ENCODE measurements around the gene ZNF880.
"Not testable (repeated sequence)": the region's sequence is repeated elsewhere in the genome, so short reads cannot be mapped to it uniquely, and the experiment has no call there.

The ZNF880 gene

DNA sequence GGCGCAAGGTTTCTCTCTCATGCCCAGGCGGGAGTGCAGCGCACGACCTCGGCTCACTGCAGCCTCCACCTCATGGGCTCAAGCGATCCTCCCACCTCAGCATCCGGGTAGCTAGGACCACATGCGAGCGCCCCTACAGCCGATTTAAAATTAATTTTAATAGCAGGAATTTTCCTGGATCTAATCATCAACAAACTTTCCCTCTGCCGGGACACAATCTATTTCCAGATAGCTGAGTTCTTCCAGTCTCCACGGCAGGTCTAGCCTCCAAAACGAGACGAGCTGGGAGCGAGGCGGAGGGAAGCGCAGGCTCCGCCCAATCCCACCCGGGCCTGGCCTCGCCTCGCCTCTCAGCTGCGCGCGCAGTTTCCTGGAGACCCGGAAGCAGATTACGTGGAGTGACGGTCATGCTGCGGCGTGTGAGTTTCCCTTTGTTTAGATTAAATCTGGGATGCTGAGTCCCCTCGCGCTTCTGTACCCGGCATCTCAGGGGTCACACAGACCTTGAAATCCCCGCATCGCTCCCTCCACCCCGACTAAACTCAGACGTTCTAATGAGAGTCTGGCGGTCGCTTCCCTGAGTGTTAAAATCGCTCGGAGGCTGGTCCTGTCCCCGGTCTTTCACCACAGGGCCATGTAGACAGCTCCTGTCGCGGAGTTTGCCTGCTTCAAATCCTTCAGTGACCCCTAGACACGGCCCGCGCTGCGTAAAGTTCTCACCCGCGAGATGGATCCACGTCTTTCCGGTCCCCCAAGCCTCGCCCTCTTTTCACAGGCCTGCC, at the start of gene ZNF880:
TSS of gene ZNF880 (plus strand) at position 365 of the 782 bp plus-strand sequence. CDS start at position 408, 43 bp downstream.
- peak; percentile 84 for DNase-seq

DNA sequence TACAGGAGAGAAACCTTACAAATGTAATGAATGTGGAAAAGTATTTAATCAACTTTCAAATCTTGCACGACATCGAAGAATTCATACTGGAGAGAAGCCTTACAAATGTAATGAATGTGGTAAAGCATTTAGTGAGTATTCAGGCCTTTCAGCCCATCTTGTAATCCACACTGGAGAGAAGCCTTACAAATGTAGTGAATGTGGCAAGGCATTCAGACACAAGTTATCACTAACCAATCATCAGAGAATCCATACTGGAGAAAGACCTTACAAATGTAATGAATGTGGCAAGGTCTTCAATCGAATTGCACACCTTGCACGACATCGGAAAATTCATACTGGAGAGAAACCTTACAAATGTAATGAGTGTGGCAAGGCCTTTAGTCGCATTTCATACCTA, 47.3 kb upstream of the ZNF880 start:
- DNase-seq, result no peak

DNA sequence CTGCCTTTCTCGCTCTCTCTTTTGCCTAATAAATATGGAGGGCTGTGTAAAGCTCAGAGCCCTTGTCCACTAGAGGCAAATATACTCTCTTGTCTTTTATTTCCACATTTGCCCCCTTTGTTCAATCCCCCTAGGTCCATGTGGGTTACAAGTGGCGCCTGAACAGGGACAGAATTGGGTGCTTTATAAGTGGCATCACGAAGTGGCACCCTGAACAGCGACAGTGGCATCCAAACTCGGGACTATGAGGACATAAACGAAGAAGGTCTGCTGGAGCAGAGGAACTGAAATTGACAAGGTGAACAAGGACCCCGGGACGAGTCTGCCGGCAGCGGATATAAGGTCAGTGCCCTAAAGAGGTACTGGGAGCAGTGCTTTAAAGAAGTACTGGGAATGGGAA, 38.0 kb upstream of the ZNF880 start:
- no peak for DNase-seq

DNA sequence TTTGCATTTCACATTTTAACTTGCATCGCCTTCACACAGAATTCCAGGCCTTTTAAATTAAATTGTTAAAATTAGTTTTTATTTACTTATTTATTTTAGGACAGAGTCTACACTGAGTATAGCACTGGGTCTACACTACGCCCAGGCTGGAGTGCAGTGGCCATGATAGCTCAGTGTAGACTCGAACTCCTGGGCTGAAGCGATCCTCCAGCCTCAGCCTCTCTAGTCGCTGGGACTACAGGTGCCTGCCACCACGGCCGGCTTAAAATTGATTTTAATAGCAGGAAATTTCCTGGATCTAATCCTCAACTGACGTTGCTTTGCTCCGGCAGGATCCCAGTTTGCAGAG, 34.0 kb upstream of the ZNF880 start:
- no peak for DNase-seq

DNA sequence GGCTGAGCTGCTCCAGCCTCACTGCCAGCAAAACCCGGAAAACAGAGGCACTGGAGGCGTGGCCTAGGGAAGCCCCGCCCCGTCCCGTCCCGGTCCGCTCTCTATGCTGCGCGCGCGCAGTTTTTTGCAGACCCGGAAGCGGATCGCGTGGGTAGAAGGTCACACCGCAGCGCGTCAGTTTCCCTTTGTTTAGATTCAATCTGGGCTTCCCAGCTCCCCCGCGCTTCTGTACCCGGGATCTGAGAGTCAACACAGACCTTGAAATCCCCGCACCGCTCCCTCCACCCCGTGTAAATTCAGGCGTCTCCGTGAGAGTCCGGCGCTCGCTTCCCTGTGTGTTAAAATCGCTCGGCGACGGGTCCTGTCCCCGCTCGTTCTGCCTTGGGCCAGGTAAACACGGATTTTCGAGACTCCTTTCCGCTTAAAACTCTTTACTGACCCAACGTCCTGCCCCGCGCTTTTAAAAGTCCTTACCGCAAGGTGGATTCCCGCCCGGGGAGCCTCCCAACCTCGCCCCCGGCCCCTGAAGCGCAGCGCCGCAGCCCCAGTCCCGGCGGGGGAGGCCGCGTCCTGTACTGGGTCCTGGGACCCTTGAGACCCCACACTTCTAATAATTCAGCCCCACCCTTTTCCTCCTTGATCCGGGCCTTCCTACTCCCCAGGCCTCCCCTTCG, 33.5 kb upstream of the ZNF880 start, which contains the start of gene ZNF610:
TSS of gene ZNF610 (plus strand) at position 127 of the 674 bp plus-strand sequence. CDS start 12,930 bp downstream, outside the sequence.
- DNase-seq, result peak; percentile 76

DNA sequence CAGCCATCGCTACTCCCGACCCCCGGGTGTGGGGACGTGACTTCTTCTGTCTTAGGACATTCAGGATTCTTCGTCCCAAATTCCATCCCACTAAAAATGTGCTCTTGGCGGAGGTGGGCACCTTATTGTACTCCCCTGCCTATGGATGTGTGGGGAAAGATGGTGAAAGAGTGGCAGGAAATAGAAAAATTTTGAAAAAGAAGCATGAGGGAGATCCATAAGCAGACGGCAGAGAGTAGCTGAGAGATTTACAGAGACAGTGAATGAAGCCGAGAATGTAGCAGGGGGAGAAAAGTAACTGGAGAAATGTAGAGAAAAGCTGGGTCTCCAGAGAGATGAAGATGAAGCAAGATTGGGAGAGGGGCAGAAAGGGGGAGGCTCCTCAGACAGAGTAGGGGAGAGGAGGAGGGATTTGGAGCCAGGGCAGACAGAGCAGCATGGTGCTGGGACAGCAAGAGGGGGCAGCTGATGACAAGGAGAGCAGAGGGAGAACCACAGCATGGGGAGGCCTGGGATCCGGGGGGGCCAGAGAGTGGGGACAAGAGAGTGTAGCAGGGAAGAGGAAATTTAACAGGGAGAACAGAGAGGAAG, 32.8 kb upstream of the ZNF880 start:
- DNase-seq, result no peak

DNA sequence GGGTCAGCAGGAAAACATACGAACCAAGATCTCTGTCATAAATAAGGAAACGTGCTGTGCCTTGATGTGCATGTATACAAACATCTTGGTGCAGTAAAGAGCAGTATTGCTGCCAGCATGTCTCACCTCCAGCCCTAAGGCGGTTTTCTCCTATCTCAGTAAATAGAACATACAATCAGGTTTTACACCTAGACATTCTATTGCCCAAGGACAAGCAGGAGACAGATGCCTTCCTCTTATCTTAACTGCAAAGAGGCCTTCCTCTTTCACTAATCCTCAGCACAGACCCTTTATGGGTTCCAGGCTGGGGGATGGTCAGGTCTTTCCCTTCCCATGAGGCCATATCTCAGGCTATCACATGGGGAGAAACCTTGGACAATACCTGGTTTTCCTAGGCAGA, 30.7 kb upstream of the ZNF880 start:
- DNase-seq, result not testable (repeated sequence)

DNA sequence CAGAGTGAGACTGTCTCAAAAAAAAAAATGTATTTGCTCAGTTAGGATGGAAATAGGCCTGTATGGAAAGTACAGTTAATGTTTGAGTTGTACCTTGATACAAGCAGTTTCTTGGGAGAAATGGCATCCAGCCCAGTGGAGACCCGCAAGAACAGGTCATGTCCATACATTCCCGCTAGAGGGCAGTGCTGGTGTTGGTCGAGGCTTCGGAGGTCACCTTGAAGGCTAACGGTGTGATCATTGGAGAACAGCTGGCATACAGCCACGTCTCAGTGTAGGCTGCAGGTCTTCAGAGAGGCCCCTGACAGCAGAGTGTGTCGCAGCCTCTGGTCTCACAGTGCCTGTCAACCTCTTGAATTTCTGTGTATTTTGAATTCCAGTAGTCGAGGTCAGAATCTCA, 26.2 kb upstream of the ZNF880 start:
- peak; percentile 27 for DNase-seq

DNA sequence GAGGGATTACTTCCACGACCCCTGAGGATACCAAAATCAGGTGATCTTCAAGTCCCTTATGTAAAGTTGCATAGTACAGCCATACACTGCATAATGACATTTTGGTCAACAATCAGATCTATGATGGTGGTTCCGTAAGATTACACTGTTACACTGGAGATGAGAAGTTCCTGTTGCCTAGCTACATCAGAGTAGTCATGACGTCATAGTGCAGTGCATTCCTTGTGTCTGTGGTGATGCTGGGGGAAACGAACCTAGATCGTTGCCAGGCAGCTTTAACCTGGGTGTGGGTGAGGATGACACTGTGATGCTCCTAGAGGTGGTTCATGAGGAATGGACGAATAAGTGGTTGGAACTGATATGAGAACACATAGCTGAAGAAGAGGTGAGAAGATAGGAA, 24.6 kb upstream of the ZNF880 start:
- DNase-seq, result no peak

DNA sequence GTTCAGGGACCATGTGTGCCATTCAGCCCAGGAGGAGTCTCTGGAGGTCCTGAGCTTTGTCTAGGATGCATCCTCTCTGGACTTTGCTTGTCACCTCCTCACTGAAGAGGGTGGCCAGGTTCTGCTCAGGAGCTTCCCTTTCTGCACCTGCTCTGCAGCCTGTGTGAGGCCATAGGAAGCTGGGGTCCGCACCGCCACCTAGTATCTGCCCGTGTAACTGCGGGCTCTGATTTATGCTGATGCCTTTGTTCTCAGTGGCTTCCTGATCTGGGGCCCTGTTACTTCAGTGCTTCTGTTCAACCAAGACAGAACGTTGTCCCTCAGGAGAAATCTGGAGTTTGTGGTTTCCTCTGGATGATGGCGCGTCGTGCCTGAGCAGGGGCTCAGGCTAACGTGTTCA, 18.2 kb upstream of the ZNF880 start:
- DNase-seq, result no peak

DNA sequence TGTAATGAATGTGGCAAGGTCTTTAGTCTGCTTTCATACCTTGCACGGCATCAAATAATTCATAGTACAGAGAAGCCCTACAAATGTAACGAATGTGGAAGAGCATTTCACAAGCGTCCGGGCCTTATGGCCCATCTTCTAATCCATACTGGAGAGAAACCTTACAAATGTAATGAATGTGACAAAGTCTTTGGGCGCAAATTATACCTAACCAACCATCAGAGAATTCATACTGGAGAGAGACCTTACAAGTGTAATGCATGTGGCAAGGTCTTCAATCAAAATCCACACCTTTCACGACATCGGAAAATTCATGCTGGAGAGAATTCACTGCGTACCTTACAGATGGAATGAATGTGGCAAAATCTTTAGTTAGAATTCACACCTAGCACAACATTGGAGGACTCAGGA, 3.3 kb upstream of the ZNF880 start:
- DNase-seq, result no peak

DNA sequence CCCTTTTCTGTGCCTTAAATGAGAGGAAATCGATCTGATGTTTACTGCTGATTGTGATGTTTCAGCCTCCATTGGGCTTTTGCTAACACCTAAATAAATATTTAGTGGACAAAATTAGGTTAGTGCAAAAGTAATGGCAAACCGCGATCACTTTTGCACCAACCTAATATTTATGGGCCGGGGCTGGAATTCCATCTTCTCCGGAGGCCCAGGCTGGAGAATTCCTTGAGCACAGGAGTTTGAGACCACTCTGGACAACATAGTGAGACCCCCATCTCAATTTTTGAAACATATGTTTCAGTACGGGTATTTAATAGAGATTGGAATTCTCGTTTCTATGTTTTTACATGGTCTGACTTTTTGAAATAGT, 603 bp downstream of the ZNF880 start:
- DNase-seq, result no peak

DNA sequence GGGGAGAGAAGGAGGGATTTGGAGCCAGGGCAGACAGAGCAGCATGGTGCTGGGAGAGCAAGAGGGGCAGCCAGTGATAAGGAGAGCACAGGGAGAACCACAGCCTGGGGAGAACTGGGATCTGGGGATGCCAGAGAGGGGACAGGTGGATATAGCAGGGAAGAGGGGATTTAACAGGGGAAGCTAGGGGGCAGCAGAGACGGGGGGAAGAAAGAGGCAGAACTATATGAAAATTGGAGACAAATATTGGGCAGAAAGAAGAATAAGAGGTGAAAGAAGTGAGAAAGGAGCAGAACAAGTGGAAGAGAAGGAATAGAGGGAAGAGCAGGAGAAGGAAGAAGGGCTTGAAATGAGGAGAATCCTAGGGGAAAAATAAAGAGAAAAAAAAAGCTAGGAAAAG, 21.4 kb downstream of the ZNF880 start:
- no peak for DNase-seq

DNA sequence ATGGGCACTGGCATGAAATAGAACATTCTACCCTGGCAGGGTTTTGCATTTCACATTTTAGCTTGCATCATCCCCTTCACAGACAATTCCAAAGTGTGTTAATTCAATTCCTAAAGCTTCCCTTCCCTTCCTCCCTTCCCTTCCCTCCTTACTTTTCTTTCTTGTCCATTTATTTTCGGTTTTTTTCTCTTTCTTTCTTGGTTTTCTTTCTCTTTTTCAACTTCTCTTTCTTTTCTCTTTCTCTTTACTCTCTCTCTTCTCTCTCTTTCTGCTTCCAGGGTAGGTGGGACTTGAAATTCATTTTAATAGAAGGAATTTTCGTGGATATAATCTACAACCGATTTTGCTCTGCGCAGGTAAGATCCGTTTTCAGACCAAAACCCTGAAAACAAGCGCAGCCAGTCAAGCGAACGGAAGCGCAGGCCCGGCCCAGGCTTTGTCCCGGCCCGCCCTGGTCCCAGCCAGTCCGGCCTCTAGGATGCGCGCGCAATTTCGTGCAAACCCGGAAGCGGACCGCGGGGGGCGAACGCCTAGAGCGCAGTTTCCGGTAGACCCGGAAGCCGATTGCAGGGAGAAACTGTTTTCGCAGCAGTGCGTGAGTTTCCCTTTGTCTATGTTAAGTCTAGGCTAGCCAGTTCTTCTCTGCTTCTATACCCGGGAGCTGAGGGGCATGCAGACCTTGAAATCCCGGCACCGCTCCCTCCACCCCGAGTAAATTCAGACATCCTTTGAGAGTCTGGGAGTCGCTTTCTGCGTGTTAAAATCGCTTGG, 27.8 kb downstream of the ZNF880 start, which contains the start of gene ZNF528:
TSS of gene ZNF528 (plus strand) at position 540 of the 771 bp plus-strand sequence. CDS start 4,165 bp downstream, outside the sequence.
- peak; percentile 90 for DNase-seq

DNA sequence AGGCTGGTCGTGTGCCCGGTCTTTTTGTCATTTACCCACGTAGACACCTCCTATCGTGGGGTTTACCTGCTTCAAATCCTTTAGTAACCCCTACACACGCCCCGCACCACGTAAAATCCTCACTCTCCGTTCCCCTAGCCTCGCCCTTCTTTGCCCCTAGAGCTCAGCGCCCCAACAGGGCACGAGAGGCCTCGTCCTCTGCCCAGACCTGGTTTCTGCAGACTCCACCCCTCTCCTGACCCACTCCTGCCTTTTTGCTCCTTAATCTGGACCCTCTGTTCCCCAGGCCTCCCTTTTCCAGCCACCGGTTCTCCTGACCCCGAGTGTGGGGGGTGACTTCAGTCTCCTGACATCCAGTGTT, 28.3 kb downstream of the ZNF880 start:
- no peak for DNase-seq

DNA sequence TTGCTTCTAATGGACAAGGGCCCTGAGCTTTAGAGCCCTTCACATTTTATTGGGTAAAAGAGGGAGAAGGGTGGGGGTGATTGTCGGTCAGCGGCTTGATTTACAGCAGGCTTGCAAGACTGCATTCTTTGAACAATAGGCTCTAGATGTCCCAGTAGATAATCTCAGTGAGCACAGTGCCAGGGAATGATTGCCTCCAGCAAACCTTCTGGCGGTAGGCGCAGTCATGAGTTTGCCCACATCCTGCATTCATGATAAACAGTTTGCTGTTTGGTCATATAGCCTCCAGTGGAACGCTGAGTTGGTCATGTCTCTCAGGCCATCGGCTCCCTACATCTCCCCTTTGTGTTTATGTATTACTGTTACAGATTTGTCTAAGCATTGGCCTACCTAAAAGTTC, 40.6 kb downstream of the ZNF880 start:
- no peak for DNase-seq

DNA sequence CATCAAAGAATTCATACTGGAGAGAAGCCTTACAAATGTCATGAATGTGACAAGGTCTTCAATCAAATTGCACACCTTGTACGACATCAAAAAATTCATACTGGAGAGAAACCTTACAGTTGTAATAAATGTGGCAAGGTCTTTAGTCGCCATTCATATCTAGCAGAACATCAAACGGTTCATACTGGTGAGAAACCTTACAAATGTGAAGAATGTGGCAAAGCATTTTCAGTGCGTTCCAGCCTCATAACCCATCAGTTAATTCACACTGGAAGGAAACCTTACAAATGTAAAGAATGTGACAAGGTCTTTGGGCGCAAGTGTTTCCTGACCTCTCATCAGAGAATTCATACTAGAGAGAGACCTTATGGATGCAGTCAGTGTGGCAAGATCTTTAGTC, 46.0 kb downstream of the ZNF880 start:
- no peak for DNase-seq

DNA sequence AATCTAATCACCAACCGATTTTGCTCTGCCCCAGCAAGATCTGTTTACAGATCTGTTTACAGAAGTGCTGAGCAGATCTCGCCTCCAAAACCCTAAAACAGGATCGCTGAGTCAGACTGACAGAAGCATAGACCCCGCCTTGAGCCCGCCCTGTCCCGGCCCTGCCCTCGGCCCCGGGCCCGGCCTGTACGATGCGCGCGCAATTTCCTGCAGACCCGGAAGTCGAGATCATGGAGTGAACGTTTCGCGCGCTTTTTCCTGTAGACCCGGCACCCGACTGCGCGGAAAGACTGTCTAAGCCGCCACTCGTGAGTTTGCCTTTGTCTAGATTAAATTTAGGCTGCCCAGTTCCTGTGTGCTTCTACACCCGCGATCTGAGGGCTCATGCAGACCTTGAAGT, 59.2 kb downstream of the ZNF880 start, which contains the start of gene ZNF534:
TSS of gene ZNF534 (plus strand) at position 212 of the 400 bp plus-strand sequence. CDS start 2,327 bp downstream, outside the sequence.
- no peak for DNase-seq

All from stimulated activated naive CD4-positive, alpha-beta T cell treated with Interleukin-2 at 50 U/mL for 16 hours (primary cell).